DND-41 (cell line): Measurements from ENCODE around the gene MEAF6.

Experiments
- CTCF ChIP-seq: IDR thresholded peaks from 2 replicates; pipeline ENCODE4 v1.5.1; 2012; ENCODE audit warnings: borderline replicate concordance, low read length, moderate library complexity, mild to moderate bottlenecking; ENCODE audit not compliant: poor library complexity, severe bottlenecking; ENCODE audit errors: extremely low read depth
- EZH2 ChIP-seq: IDR thresholded peaks from 3 replicates; pipeline ENCODE4 v1.6.1; 2012; ENCODE audit warnings: borderline replicate concordance, low read depth, mild to moderate bottlenecking, moderate library complexity, low read length, inconsistent platforms; ENCODE audit not compliant: severe bottlenecking

- TF ChIP-seq CTCF (no peak), EZH2 (no peak)
These were observed 62.1 kb downstream of the MEAF6 start for GRCh38 chr1:37452416-37452815.
